Endothelial cell of umbilical vein (primary cell): ENCODE data around the gene MED29. TPM values are rescaled to one million over a fixed set of nuclear protein-coding genes. Genes with fewer than 3 reads are reported as not detected.

Source experiments
- BruUV-seq: library from RNA; stranded (reverse); fragments of 400-500 nt; replicated peaks from 2 replicates; lab custom pipeline; 2021; lab: Mats Ljungman, UMichigan
- CTCF ChIA-PET: fragments of 300-600, 350-600 bp; sonication (Branson Sonifier 250); formaldehyde crosslinking; loops from one replicate; lab custom pipeline; 2021; ENCODE audit warnings: antibody characterized with exemption, inconsistent platforms; lab: Charles Lee
- POLR2A ChIA-PET: fragments of 300-600, 350-600 bp; sonication (Branson Sonifier 250); formaldehyde crosslinking; loops from one replicate; lab custom pipeline; 2021; ENCODE audit warnings: antibody characterized with exemption, inconsistent platforms; lab: Charles Lee
- DNase-seq: peaks from one replicate; pipeline ENCODE4 v3.0.0-alpha.2; 2011; ENCODE audit warnings: low read depth, low spot score
- FAIRE-seq: peaks from 2 replicates; lab custom pipeline; 2011; peaks lifted over from hg19 to GRCh38; lab: Jason Lieb, UNC
- H2AFZ ChIP-seq: 2 replicates; pipeline ENCODE4 v1.6.0; 2012; ENCODE audit warnings: low read depth, low read length, control low read depth, inconsistent platforms
- H3K27ac ChIP-seq: 2 replicates; pipeline ENCODE4 v1.5.1; 2011; ENCODE audit warnings: low read depth, mild to moderate bottlenecking, control low read depth, low read length, moderate library complexity; ENCODE audit not compliant: insufficient read depth
- H3K27me3 ChIP-seq, 2 experiments: 2 replicates each; pipeline versions ENCODE4 v1.6.0 to v1.6.1; 2011; ENCODE audit warnings: low read length in 2 of 2, mixed read lengths in 1 of 2; ENCODE audit not compliant: control insufficient read depth in 2 of 2, insufficient read depth in 2 of 2
- H3K36me3 ChIP-seq, 2 experiments: 2 replicates in 1 of 2; 3 replicates in 1 of 2; pipeline ENCODE4 v1.5.1; 2011; ENCODE audit warnings: low read length in 2 of 2, mild to moderate bottlenecking in 1 of 2, moderate library complexity in 1 of 2; ENCODE audit not compliant: control insufficient read depth in 2 of 2, insufficient read depth in 2 of 2; ENCODE audit errors: extremely low read depth in 1 of 2
- H3K4me1 ChIP-seq: 3 replicates; pipeline ENCODE4 v1.5.1; 2011; ENCODE audit warnings: mild to moderate bottlenecking, low read length; ENCODE audit not compliant: control insufficient read depth, insufficient read depth; ENCODE audit errors: extremely low read depth
- H3K4me2 ChIP-seq: 2 replicates; pipeline ENCODE4 v1.6.1; 2011; ENCODE audit warnings: low read length, control low read depth, mixed read lengths; ENCODE audit not compliant: insufficient read depth
- H3K4me3 ChIP-seq, 3 experiments: fragments of 200-600 bp in 1 of 3; sonication (generic), shearing (Covaris generic) in 1 of 3; replicated peaks in 1 of 3; 2 replicates each; pipeline ENCODE4 v1.5.1; 2011 to 2016; ENCODE audit warnings: control low read depth in 3 of 3, low read length in 3 of 3, mild to moderate bottlenecking in 2 of 3, inconsistent platforms in 1 of 3, low read depth in 1 of 3, moderate library complexity in 1 of 3; ENCODE audit not compliant: insufficient read depth in 1 of 3
- H3K79me2 ChIP-seq: 2 replicates; pipeline ENCODE4 v1.6.0; 2012; ENCODE audit warnings: low read length, inconsistent platforms; ENCODE audit not compliant: control insufficient read depth, insufficient read depth
- H3K9ac ChIP-seq: replicated peaks from 2 replicates; pipeline ENCODE3; 2011; ENCODE audit warnings: low read length, control low read depth; ENCODE audit not compliant: insufficient read depth; ENCODE audit errors: extremely low read depth
- H3K9me1 ChIP-seq: replicated peaks from 3 replicates; pipeline ENCODE4 v1.6.0; 2011; ENCODE audit warnings: mild to moderate bottlenecking, low read length; ENCODE audit not compliant: control insufficient read depth, insufficient read depth; ENCODE audit errors: extremely low read depth
- H3K9me3 ChIP-seq: replicated peaks from 2 replicates; pipeline ENCODE4 v1.5.1; 2012; ENCODE audit warnings: low read length, inconsistent platforms; ENCODE audit not compliant: control insufficient read depth, insufficient read depth
- H4K20me1 ChIP-seq: replicated peaks from 2 replicates; pipeline ENCODE3; 2011; ENCODE audit warnings: mild to moderate bottlenecking, low read length; ENCODE audit not compliant: control insufficient read depth, insufficient read depth; ENCODE audit errors: extremely low read depth
- CTCF ChIP-seq, 2 donors: IDR thresholded peaks; 1 replicate in 1 of 2; 2 replicates in 1 of 2; pipeline ENCODE4 v1.5.1; 2011; ENCODE audit warnings: low read length in 2 of 2, mild to moderate bottlenecking in 2 of 2, moderate library complexity in 2 of 2, control low read depth in 1 of 2, inconsistent platforms in 1 of 2, low read depth in 1 of 2; ENCODE audit not compliant: insufficient read depth in 1 of 2; ENCODE audit errors: extremely low read depth in 1 of 2
- EZH2 ChIP-seq: IDR thresholded peaks from 2 replicates; pipeline ENCODE4 v1.6.1; 2012; ENCODE audit warnings: borderline replicate concordance, low read depth, mild to moderate bottlenecking, moderate library complexity, low read length, inconsistent platforms; ENCODE audit not compliant: severe bottlenecking
- POLR2A ChIP-seq: IDR thresholded peaks from 2 replicates; pipeline ENCODE4 v1.6.1; 2012; ENCODE audit warnings: low read depth, mild to moderate bottlenecking, control low read depth, low read length
- dilution Hi-C: fragments of 300-500 bp; cut with MboI; formaldehyde crosslinking; loops from one replicate; pipeline ENCODE4 v1.15.0; 2019; ENCODE audit warnings: low sequenced_read_pairs; ENCODE audit not compliant: extremely low pct_ligation_motif_present
- intact Hi-C: fragments of 100-400 bp; cut with micrococcal nuclease; formaldehyde crosslinking; loops from one replicate; pipeline ENCODE4 v1.10.0; 2022
- polyA plus RNA-seq, 4 experiments: library from polyadenylated mRNA; depleted of rRNA in 3 of 4; stranded (reverse) in 3 of 4; unstranded in 1 of 4; fragments of >200 nt; gene quantifications; 2 replicates each; pipeline versions ENCODE4 v1.2.1 to v1.2.3, GENCODE V29; 2011 to 2012; ENCODE audit warnings: missing spikeins in 1 of 4
- total RNA-seq: library from RNA; stranded (reverse); gene quantifications from 2 replicates; pipeline ENCODE4 v1.2.3, GENCODE V29; 2021

Gene MED29
- total and polyA plus RNA-seq, 2 donors (not counting 3 experiments of a cell fraction or from before 2014, with no cell fraction given), result 25.5 to 50.4 TPM

- no TSS peak for BruUV-seq
- intact Hi-C loops, result no loop called here
- Histone ChIP-seq H2AFZ (peak overlapping the region; percentile 40), H3K9ac (peak overlapping the region; percentile 97), H3K79me2 (peaks cover 18% of the 10 kb centered on the region), H3K36me3 (peaks cover 0 to 11% of the 10 kb centered on the region in 2 experiments), H3K4me1 (peaks cover 33% of the 10 kb centered on the region), H4K20me1 (no peaks in the 10 kb centered on the region), H3K27me3 (no peaks in the 10 kb centered on the region), H3K9me1 (no peaks in the 10 kb centered on the region), H3K4me3 (peak overlapping the region; percentile 74 to 94 (median 83)), H3K9me3 (no peaks in the 10 kb centered on the region), H3K27ac (peak overlapping the region; percentile 87), H3K4me2 (peak overlapping the region; percentile 69)
- CTCF ChIA-PET, result interaction anchor here (1.0 to 1.9 kb wide), 9 partner anchors 10 to 325 kb away, joined by 3 to 29 read pairs (median 4); partner anchors contain the start of genes RPS16 and SUPT5H
- FAIRE-seq (peak; percentile 78), DNase-seq (peak; percentile 71)
- POLR2A ChIA-PET, result interaction anchor here (1.6 to 2.2 kb wide), 2 partner anchors 15 to 22 kb away, joined by 10 to 18 read pairs; partner anchors contain the start of gene RPS16
- dilution Hi-C loops, result no loop called here
- TF ChIP-seq EZH2, result no peak
- peak; percentile 62 for TF ChIP-seq POLR2A
These were observed 22.2 kb downstream of the MED29 start for GRCh38 chr19:39413272-39413910.

- dilution Hi-C loops, result no loop called here
- Histone ChIP-seq H3K27me3 (no peaks in the 10 kb centered on the region), H3K79me2 (peaks cover 13% of the 10 kb centered on the region), H3K9ac (peak overlapping the region; percentile 97), H3K4me2 (peak overlapping the region; percentile 69), H3K4me3 (peak overlapping the region; percentile 74 to 94 (median 83)), H3K9me3 (no peaks in the 10 kb centered on the region), H2AFZ (peak overlapping the region; percentile 40), H3K9me1 (no peaks in the 10 kb centered on the region), H3K36me3 (peaks cover 0 to 18% of the 10 kb centered on the region in 2 experiments), H3K4me1 (peaks cover 27% of the 10 kb centered on the region), H3K27ac (peak overlapping the region; percentile 86), H4K20me1 (no peaks in the 10 kb centered on the region)
- POLR2A ChIA-PET, result interaction anchor here (1.6 to 2.2 kb wide), 2 partner anchors 14 to 21 kb away, joined by 10 to 18 read pairs; partner anchors contain the start of gene RPS16
- DNase-seq, result peak; percentile 53
- CTCF ChIA-PET, result interaction anchor here (1.0 to 1.9 kb wide), 9 partner anchors 9 to 325 kb away, joined by 3 to 29 read pairs (median 4); partner anchors contain the start of genes RPS16 and SUPT5H
- TF ChIP-seq CTCF (IDR thresholded peaks at IDR 0.05; ENCODE audit: extremely low read depth in 1 of 2, insufficient read depth in 1 of 2, low read depth in 1 of 2, low read length in 2 of 2) (peak in 1 of 2 donors; percentile 27), EZH2 (no peak)
- BruUV-seq, result TSS peak; percentile 5
- intact Hi-C loops, result no loop called here
- FAIRE-seq, result peak; percentile 47
These were observed 22.9 kb downstream of the MED29 start for GRCh38 chr19:39413911-39414608.
